ENCODE results near the gene UGGT2.

DNA sequence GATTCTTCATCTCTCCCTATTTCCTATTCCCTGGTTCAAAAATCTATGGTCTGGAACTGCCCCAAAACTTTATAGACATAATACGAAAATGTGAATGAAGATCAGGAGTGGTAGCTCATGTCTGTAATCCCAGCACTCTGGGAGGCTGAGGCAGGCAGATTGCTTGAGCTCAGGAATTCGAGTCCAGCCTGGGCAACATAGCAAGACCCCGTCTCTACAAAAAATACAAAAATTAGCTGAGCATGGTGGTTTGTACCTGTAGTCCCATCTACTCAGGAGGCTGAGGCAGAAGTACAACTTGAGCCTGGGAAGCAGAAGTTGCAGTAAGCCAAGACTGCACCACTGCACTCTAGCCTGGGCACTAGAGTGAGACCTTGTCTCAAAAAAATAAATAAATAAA lies 35.1 kb downstream of the UGGT2 start:
- TF ChIP-seq CTCF (conservative IDR thresholded peaks at IDR 0.05) (no peak), ZFX (IDR thresholded peaks at IDR 0.05) (no peak)

Measured in C4-2B (cell line).